HG03280 (cell line): ENCODE results near the gene WNT9B.
"Not testable (repeated sequence)": the region's sequence is repeated elsewhere in the genome, so short reads cannot be mapped to it uniquely, and the experiment has no call there.

Source experiments
- ATAC-seq: cut with Tn5 transposase; IDR thresholded peaks from one replicate; pipeline ENCODE4 v1.9.1; 2021; ENCODE audit warnings: mild to moderate bottlenecking, moderate library complexity; ENCODE audit not compliant: unreplicated experiment

The WNT9B gene

DNA sequence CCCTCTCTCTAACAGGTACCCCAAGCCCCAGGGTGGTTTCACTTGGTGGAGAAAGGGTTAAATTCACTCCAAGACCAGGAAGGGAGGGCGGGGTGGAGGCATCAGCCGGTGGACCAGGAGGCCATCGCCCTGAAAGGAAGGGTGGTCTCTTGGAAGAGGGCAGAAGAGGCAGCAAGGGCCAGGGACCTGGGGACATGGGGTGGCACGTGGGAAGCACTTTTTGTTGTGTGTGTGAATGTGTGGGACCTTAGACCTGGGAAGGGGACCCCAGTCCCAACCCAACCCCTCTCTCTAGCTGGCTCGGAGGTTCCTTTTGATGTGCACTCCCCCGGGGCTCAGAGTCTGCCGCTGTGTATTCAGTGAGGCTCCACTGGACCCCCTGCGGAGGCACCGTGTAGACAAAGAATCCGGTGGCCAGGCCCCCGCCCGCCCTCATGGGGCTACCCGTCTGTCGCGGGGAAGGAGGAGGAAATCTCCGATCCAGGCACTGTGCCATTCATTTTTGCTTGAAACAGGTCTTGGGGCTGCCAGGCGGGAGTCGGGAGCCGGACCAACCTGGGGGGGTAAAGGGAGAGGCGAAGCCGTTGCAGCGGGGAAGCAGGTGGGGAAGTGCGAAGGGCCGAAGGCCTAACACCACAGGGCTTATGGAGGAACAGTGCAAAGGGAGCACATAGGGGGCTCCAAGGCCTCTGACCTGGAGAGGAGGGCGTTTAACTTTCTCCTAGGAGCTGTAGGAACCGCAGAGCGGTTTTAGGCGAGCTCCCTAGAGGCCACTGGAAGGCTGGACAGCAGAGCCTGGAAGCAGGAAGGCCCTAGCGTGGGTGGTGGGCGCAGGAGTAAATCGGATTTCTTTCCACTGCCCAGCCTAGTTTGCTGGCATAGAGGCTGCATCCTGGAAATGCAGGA is 29.6 kb upstream of the WNT9B start:
- no peak for ATAC-seq

DNA sequence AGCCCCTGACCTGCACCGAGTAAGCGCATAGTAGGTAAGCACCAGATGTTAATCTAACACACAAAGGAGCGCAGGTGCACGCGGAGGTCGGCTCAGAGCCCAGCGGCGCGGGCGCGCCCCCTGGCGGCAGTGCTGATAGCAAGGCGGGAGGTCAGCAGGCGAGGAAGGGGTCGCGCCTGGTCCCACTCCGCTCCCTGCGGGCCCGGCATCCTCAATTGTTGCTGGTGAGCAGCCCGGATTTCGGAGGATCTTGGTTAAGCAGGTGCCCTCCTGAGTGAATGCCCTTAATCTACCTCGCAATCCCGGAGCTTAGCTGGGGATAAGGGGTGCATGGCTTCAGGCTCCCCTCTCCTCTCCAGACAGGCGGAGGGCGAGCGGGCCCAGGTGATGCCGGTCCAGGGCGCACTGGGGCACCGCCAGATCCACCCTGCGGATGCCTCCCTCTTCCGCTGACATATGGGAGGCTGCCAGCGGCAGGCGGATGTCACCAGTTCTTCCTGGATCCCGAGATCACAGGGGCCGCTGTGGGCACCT is 28.9 kb upstream of the WNT9B start:
- ATAC-seq: no peak

- ATAC-seq: no peak
Observed at GRCh38 chr17:46823657-46824056, 27.7 kb upstream of the WNT9B start.

DNA sequence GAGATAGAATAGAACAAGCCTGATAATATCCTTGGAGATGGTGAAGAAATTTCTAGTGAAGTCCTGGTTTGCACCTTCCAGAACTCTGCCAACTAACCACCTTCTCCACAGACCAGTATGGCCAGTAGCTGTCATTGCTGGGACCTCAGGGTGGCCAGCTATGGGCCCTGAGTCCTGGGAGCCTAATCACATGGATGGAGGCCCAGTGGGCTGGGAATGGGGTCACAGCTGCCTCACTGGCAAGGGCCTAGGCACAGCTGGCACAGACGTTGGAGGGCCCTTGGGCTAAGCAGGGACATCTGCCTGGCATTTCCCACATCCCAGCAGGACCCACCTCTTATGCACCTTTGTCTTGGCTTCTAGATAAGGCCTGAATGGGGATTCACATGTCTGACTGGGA is 25.3 kb upstream of the WNT9B start:
- ATAC-seq: no peak

GRCh38 chr17:46827274-46827673 is 24.1 kb upstream of the WNT9B start:
- ATAC-seq: no peak

DNA sequence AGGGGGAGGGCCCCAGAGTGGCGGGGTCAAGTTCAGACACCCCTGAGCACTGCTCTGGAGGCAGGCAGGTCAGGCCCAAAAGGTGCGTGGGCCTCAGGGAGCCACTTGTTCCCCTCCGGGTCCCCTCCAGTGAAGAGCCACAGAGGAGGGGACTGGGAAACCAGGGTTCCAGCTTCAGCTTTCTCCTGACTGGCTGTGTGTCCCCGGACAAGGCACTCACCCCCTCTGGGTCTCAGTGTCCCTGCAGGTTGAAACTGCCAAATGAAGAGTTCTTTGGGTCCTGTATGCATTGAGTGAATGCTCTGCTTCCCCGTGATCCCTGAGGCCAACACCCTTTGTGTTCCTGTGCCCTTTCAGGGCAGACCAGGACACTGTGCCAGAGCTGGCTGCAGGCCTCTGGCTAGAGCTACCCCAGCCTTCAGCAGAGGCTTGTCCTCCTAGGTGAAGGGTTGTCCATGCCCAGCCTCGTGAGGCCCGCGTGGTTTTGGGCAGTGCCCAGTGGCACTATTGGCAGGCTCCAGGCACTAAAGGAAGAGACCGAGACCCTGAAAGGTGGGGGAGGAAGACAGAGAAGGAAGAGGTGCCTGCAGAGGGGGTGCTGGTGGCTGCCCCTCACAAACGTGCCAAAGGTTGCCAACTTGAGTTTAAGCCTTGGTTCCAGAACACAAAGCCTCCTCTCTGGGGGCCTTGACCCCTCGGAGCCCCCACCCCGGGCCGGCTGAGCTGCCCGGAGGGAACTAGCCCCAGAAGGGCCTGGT is 19.6 kb upstream of the WNT9B start:
- ATAC-seq: no peak

DNA sequence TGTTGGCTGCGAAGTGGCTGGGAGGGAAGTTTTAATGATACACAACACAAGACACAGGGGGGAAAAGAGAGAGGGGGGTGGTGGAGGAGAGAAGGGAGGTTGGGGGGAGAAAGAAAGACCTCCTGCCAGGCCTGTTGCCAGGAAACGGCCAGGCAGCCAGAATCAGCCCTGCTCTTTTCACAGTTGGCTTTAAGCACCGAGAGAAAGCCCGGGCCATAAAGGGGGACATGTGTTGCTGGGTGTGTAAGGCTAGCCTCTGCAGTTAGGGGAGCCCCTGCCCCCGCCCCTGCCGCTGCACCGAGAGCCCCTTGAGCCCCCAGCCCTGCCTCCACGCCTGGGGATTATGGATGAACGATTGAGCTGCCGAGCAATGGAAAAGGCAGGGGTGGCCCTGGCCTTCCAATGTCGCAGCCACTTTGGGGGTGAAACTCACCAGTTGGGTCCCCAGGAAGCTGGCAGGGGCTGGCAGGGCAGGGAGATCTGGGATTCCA is 19.0 kb upstream of the WNT9B start:
- no peak for ATAC-seq

DNA sequence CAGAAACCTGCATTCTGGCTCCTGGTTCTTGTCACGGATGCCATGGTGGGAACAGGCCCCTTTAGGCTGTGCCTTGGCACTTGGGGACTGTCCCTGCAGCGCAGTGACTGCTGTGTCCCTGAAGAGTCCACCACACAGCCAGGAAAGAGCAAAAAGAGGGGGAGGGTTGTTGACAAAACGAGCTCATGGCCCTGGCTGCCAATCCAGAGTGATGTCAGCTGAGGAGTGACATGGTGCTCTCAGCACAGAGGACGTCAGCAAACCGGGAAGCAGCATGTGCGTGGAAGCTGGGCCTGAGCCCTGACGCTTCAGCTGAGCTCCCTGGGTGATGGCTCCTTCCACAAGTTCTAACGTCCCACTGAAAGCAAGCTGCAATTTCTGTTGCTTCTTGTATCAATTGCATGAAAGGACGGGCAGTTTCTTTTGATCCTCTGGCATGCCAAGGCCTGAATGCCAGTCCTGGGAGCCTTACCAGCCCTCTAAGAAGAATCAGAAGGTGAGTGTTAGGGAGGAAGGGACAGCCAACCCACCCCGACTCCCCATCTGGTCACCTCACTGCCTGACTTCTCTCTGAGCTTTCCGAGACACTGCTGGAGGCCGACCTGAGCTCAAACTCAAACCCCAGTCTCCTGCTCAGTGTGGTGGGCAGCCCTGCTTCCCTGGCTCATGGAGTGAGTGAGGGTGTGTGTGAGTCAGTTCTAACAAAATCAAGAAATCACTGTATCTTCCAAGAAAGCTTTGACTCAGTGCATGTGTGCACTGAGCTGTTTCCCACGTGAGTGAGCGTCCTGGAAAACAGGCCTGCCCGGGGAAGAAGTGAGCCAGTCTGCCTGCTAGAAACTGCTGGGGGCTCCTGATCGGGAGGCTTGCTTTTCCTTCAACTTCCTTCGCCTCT is 18.2 kb upstream of the WNT9B start:
- ATAC-seq: no peak

DNA sequence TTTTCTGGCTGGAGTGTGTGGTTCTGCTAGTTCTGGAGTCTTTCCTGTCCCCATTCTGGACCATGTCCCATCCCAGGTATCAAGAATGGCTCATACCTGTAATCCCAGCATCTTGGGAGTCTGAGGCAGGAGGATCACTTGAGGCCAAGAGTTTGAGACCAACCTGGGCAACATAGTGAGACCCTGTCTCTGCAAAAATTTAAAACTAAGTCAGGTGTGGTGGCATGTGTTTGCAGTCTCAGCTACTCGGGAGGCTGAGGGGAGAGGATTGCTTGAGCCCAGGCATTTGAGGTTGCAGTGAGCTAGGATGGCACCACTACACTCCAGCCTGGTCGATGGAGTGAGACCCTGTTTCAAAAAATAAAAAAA is 17.6 kb upstream of the WNT9B start:
- no peak for ATAC-seq

DNA sequence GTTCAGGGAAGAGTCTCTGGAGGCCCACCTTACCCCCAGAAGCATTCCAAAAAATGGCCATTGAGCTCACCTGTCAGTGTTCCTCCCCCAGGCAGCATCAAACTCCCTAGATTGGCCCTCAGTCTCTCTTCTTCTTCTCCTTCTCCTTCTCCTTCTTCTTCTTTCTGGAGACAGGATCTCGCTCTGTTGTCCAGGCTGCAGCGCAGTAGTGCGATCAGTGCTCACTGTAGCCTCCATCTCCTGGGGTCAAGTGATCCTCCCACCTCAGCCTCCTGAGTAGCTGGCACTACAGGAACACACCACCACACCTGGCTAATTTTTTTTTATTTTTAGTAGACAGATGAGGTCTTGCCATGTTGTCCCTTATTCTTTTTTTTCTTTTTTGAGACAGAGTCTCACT is 16.5 kb upstream of the WNT9B start:
- ATAC-seq: no peak

GRCh38 chr17:46836500-46836899 is 14.9 kb upstream of the WNT9B start:
- ATAC-seq: no peak

DNA sequence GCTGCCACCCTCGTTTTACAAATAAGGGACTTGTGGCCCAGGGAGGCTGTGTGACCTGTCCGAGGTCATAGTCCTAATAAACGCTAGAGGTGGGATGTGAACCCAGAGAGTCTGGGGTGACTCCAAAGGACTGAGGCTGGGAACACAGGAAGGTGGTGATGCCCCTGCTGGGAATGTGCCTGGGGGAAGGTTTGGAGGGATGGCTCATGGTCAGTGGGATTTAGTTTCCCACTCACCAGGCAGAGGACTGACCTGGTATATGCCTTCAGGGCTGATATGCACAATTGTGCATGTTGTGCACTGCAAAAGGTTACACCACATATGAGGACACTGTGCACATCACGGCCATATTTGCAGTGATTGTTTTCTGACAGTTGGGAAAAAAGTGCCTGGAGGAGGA is 13.9 kb upstream of the WNT9B start:
- no peak for ATAC-seq

- no peak for ATAC-seq
Observed at GRCh38 chr17:46839211-46839610, 12.2 kb upstream of the WNT9B start.

GRCh38 chr17:46840596-46840995 is 10.8 kb upstream of the WNT9B start:
- ATAC-seq: not testable (repeated sequence)

DNA sequence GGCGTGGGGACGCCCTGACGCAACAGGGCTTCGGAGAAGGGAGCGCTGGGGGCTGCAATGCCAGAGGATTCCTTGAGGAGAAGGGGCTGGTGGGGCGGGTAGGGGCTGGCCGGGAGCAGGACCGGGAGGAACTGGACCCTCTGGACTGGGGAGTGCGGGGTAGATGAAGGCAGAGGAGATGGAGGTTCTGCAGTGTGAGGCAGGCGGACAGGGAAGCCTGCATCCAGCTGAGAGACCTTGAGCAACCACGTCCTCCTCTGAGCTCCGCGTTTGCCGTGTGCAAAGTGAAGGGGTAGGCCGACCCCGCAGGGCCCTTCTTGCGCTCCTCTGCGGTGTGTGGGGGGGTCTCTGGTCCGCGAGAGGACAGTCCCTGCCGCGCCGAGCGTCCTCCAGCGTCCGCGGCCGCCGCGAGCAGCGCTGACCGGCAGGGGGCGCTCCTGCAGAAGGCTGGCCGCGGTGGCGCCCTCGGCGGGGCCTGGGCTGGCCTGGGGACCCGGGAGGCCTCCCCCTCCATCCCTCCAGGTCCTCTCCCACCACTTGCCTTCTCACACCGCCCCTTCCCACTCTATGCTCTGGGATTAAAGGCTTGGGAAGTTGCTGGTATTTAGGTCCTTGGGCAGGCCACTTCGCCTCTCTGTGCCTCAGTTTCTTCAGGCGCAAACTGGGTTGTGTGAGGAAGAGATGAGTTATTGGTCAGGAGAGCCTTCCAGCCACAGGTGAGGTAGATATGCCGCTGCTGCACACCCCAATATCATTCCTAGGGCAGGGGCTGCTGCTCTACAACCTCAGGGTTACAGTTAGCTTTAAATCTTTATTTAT is 9.6 kb upstream of the WNT9B start:
- ATAC-seq: no peak

- ATAC-seq: no peak
Observed at GRCh38 chr17:46842835-46843234, 8.5 kb upstream of the WNT9B start.

DNA sequence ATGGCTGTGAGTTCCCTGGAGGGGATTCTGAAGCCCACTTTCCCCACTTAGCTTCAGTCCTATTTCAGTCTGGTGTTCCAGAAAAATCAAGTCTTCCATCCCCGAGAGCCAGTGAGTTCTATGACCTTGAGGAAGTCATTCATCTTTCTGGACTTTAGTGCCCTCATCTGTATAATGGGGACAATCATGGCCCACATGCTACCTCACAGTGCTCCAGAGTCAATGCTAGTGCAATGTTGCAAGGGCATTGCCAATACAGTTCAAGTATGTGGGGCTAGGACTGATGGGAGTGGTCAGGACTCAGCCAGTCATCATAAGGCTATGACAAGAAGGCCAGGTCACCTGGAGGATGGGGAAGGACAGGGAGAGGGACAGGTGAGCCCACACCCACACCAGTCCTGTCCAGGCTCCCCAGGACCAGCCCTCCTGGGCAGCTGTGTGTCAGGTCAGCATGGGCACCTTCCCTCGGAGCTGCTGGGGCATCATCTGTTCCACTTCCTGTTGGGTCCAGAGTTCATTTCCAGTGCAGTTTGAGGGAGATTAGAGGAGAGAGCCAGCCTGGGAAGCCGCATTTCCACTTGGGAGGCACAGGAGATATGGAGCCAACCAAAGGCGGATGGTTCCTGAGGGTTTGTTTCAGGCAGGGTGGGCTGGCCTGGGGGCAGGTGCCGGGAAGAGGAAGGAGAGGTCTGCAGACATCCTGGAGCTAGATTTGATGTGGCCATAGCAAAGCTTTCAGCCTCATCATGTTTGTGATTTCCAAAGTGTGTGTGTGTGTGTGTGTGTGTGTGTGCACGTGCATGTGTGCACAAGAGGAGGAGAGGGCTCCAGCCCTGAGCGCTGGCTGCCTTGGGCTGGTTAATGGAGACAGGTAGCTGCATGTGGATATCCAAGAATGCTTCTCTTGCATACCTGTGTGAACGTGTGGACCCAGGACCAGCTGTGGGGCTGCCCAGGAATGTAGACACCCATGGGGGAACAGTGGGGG is 3.9 kb upstream of the WNT9B start:
- no peak for ATAC-seq

GRCh38 chr17:46848534-46848933 is 2.8 kb upstream of the WNT9B start:
- no peak for ATAC-seq

DNA sequence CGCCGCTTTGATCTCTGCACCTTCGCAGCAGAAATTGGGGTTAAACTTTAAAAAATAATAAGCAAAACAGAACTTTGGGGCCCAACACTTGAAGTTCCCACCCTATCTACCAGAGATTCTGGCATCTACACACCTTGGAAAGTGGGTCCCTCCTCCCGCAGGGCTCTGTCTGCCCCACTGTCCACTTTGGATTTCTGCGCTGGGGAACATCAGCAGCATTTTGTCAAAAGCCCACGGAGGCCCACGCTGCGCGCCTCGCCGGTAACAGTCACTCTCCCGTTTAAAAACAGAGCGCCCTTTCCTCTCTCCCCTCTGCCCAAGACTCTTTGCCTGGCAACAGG is 725 bp upstream of the WNT9B start:
- no peak for ATAC-seq
